Activated CD4-positive, CD25-positive, alpha-beta regulatory T cell (primary cell): ENCODE results near the gene VPS54.

Source experiments
- DNase-seq, 4 experiments: peaks; one replicate each; lab custom pipeline; 2025; lab: John Stamatoyannopoulos, UW

The VPS54 gene

GRCh38 chr2:63899639-63900038 lies 119.6 kb downstream of the VPS54 start:
- DNase-seq, result no peak

GRCh38 chr2:63898839-63899238 lies 120.4 kb downstream of the VPS54 start:
- no peak for DNase-seq

GRCh38 chr2:63894167-63894566 lies 125.1 kb downstream of the VPS54 start:
- DNase-seq, result no peak

- DNase-seq, result no peak
Measured at GRCh38 chr2:63893163-63893562, 126.1 kb downstream of the VPS54 start.

- DNase-seq, result no peak
Measured at GRCh38 chr2:63891488-63892030, 127.7 kb downstream of the VPS54 start.

- DNase-seq, result no peak
Measured at GRCh38 chr2:63890678-63891077, 128.6 kb downstream of the VPS54 start.

GRCh38 chr2:63888490-63889402 lies 130.5 kb downstream of the VPS54 start:
- peak in 3 of 4 experiments; percentile 1 to 5 (median 3) for DNase-seq

- DNase-seq, result no peak
Measured at GRCh38 chr2:63888053-63888452, 131.2 kb downstream of the VPS54 start.

GRCh38 chr2:63886445-63886844 lies 132.8 kb downstream of the VPS54 start:
- no peak for DNase-seq

GRCh38 chr2:63882395-63883105 lies 136.7 kb downstream of the VPS54 start:
- DNase-seq, result no peak

GRCh38 chr2:63881205-63881604 lies 138.0 kb downstream of the VPS54 start:
- DNase-seq, result no peak

GRCh38 chr2:63880625-63881024 lies 138.6 kb downstream of the VPS54 start:
- no peak for DNase-seq

GRCh38 chr2:63879876-63880433 lies 139.3 kb downstream of the VPS54 start:
- DNase-seq, result no peak

- no peak for DNase-seq
Measured at GRCh38 chr2:63878486-63878885, 140.7 kb downstream of the VPS54 start.

GRCh38 chr2:63876311-63876710 lies 142.9 kb downstream of the VPS54 start:
- DNase-seq, result no peak

GRCh38 chr2:63875559-63876245 lies 143.5 kb downstream of the VPS54 start:
- DNase-seq, result no peak

GRCh38 chr2:63875131-63875527 lies 144.1 kb downstream of the VPS54 start:
- no peak for DNase-seq

- no peak for DNase-seq
Measured at GRCh38 chr2:63874204-63875130, 144.8 kb downstream of the VPS54 start.

GRCh38 chr2:63872571-63873328 lies 146.5 kb downstream of the VPS54 start:
- DNase-seq, result no peak

- DNase-seq, result no peak
Measured at GRCh38 chr2:63871864-63872263, 147.4 kb downstream of the VPS54 start.
